Natural killer cell (primary cell): ENCODE results near the gene INMT. TPM values are rescaled to one million over a fixed set of nuclear protein-coding genes. Genes with fewer than 3 reads are reported as not detected.
A peak's percentile ranks its signal among the peaks of the same experiment; 100 is the strongest.

Experiments
- ATAC-seq, 3 donors: fragments of 150-1000 bp in 2 of 3; fragments of 200-7000 bp in 1 of 3; cut with Tn5 transposase; 1 replicate in 1 of 3; 2 replicates in 2 of 3; pipeline ENCODE4 v1.10.0; 2021; ENCODE audit warnings: mild to moderate bottlenecking in 2 of 3, moderate library complexity in 2 of 3
- DNase-seq, 2 donors: peaks; one replicate each; pipeline versions ENCODE4 v3.0.0 to v3.0.0-alpha.2; 2013 to 2021; ENCODE audit warnings: mixed read lengths in 1 of 2
- H3K27ac ChIP-seq: one replicate; pipeline ENCODE4 v1.5.1; 2013; ENCODE audit warnings: mild to moderate bottlenecking, low read length
- H3K27me3 ChIP-seq: one replicate; pipeline ENCODE4 v1.6.1; 2013; ENCODE audit warnings: low read length; ENCODE audit not compliant: control insufficient read depth, insufficient read depth
- H3K36me3 ChIP-seq: one replicate; pipeline ENCODE4 v1.6.1; 2013; ENCODE audit warnings: low read length; ENCODE audit not compliant: control insufficient read depth, insufficient read depth
- H3K4me1 ChIP-seq: one replicate; pipeline ENCODE4 v1.6.1; 2013; ENCODE audit warnings: low read length; ENCODE audit not compliant: control insufficient read depth, insufficient read depth
- H3K4me3 ChIP-seq: one replicate; pipeline ENCODE4 v1.5.1; 2013; ENCODE audit warnings: low read length
- H3K9me3 ChIP-seq: one replicate; pipeline ENCODE4 v1.6.1; 2013; ENCODE audit warnings: low read length; ENCODE audit not compliant: control insufficient read depth, insufficient read depth
- H3K27ac Mint-ChIP-seq, 2 donors: one replicate each; pipeline ENCODE4 v1.8.0; 2022; ENCODE audit warnings: mild to moderate bottlenecking in 2 of 2, mixed read lengths in 2 of 2, moderate library complexity in 1 of 2
- H3K27me3 Mint-ChIP-seq, 2 donors: one replicate each; pipeline ENCODE4 v1.8.0; 2022; ENCODE audit warnings: low read depth in 2 of 2, mixed read lengths in 2 of 2
- H3K36me3 Mint-ChIP-seq: one replicate; pipeline ENCODE4 v1.8.0; 2022; ENCODE audit warnings: mixed read lengths
- H3K4me1 Mint-ChIP-seq, 2 donors: one replicate each; pipeline ENCODE4 v1.8.0; 2022; ENCODE audit warnings: mixed read lengths in 2 of 2
- H3K4me3 Mint-ChIP-seq: one replicate; pipeline ENCODE4 v1.8.0; 2022; ENCODE audit warnings: mild to moderate bottlenecking, moderate library complexity, mixed read lengths
- H3K9me3 Mint-ChIP-seq, 2 donors: one replicate each; pipeline ENCODE4 v1.8.0; 2022; ENCODE audit warnings: mixed read lengths in 2 of 2
- WGBS: methylation state at CpG from one replicate; pipeline ENCODE4 v1.1.7; 2013; ENCODE audit warnings: missing lambda C conversion rate; ENCODE audit not compliant: insufficient coverage; 5-methylcytosine and 5-hydroxymethylcytosine counted together
- intact Hi-C: fragments of 100-400 bp; cut with micrococcal nuclease; formaldehyde crosslinking; loops from one replicate; pipeline ENCODE4 v1.14.2; 2022
- total RNA-seq, 4 donors: library from RNA; stranded (reverse); fragments of 120-200 nt in 1 of 4; gene quantifications; one replicate each; pipeline versions ENCODE4 v1.2.3 to v1.2.4, GENCODE V29; 2013 to 2022
- TF ChIP-seq, protein P1 (sequence below): fragments of 200-600 bp; IDR thresholded peaks from one replicate; pipeline ENCODE4 v1.8.0; 2022; ENCODE audit warnings: antibody characterized with exemption

INMT gene
- total RNA-seq, 3 donors from 2014 or later (not counting 1 experiment from before 2014, with no cell fraction given): 0.56 to 1.0 TPM; not detected in 1

DNA sequence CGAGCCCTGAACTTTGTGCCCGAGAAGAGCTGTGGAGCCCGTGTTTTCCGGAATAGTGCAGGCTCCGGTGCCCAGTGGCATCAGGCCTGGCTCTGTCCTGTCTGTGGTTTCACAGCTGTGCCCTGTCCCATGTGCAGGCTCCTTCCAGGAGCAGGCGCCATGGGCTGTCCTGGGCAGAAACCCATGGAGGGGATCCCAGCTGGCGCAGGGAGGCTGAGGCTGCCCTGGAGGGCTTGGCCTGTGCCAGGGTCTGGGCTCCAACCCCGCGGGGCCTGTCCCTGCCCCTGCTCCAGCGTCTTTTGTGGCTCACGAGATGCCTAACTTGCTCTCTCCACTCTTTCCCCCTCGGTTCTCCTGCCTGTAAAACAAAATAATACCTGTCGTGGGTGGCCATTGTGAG, 46.3 kb upstream of the INMT start:
- Histone ChIP-seq H3K27ac (no peak overlapping the region), H3K9me3 (no peaks in the 10 kb centered on the region), H3K27me3 (no peaks in the 10 kb centered on the region), H3K36me3 (no peaks in the 10 kb centered on the region), H3K4me3 (no peak overlapping the region), H3K4me1 (no peaks in the 10 kb centered on the region)
- no peak for DNase-seq
- Mint-ChIP-seq H3K4me3 (no peak overlapping the region), H3K9me3 (no peaks in the 10 kb centered on the region), H3K36me3 (no peaks in the 10 kb centered on the region), H3K4me1 (peaks cover 0 to 11% of the 10 kb centered on the region in 2 donors), H3K27me3 (no peaks in the 10 kb centered on the region), H3K27ac (no peak overlapping the region)
- intact Hi-C loops: no loop called here
- 92% methylated on average over 13 of the region's 13 CpGs for WGBS
- TF ChIP-seq, protein P1, sequence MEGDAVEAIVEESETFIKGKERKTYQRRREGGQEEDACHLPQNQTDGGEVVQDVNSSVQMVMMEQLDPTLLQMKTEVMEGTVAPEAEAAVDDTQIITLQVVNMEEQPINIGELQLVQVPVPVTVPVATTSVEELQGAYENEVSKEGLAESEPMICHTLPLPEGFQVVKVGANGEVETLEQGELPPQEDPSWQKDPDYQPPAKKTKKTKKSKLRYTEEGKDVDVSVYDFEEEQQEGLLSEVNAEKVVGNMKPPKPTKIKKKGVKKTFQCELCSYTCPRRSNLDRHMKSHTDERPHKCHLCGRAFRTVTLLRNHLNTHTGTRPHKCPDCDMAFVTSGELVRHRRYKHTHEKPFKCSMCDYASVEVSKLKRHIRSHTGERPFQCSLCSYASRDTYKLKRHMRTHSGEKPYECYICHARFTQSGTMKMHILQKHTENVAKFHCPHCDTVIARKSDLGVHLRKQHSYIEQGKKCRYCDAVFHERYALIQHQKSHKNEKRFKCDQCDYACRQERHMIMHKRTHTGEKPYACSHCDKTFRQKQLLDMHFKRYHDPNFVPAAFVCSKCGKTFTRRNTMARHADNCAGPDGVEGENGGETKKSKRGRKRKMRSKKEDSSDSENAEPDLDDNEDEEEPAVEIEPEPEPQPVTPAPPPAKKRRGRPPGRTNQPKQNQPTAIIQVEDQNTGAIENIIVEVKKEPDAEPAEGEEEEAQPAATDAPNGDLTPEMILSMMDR: no peak
- ATAC-seq: no peak

DNA sequence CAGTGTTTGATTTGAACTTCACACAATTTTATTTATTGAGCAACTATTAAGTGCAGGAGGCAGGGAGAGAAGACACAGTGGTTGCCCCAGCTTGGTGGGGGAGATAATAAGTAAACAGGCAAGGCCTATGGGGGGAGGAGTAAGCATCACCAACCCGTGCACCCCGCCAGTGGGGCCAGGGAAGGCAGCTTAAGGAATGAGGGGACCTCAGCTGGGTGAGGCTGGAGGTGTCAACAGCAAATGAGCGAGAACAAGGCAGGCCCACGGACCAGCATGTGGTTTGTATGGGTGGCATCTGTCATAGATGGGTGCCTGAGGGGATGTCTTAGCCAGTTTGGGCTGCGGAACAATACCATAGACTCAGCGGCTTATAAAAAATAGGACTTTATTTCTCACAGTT, 45.6 kb upstream of the INMT start:
- intact Hi-C loops: no loop called here
- Histone ChIP-seq H3K27me3 (no peaks in the 10 kb centered on the region), H3K27ac (no peak overlapping the region), H3K4me3 (no peak overlapping the region), H3K36me3 (no peaks in the 10 kb centered on the region), H3K4me1 (no peaks in the 10 kb centered on the region), H3K9me3 (no peaks in the 10 kb centered on the region)
- H3K27me3 Mint-ChIP-seq: no peaks in the 10 kb centered on the region
- H3K4me3 Mint-ChIP-seq: no peak overlapping the region
- no peak for DNase-seq
- H3K9me3 Mint-ChIP-seq: no peaks in the 10 kb centered on the region
- no peaks in the 10 kb centered on the region for H3K36me3 Mint-ChIP-seq
- TF ChIP-seq, protein P1: no peak
- WGBS: 85% methylated on average over 6 of the region's 6 CpGs
- H3K27ac Mint-ChIP-seq: no peak overlapping the region
- ATAC-seq: no peak
- H3K4me1 Mint-ChIP-seq: peaks cover 0 to 11% of the 10 kb centered on the region in 2 donors

DNA sequence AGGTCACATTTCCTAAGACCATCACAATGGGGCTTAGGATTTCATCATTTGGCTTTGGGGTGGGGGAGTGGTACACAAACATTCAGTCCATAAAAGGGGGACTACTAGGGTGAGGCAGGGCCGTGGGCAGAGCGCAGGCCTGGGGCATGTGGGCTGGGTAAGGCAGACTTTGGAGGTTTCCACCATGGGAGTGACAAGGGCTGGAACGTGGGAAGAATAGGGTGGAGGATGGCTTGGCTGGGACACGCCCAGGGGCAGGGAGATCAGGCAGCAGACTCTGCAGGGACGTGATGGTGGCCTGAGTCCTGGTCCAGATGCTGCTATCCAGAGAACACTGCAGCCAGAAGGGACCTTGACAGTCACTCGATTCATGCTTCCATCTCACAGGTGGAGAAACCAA, 45.0 kb upstream of the INMT start:
- Mint-ChIP-seq H3K27me3 (no peaks in the 10 kb centered on the region), H3K9me3 (no peaks in the 10 kb centered on the region), H3K4me3 (no peak overlapping the region), H3K36me3 (no peaks in the 10 kb centered on the region), H3K4me1 (peaks cover 0 to 6% of the 10 kb centered on the region in 2 donors), H3K27ac (peak overlapping the region in 1 of 2 donors; percentile 44)
- Histone ChIP-seq H3K27ac (no peak overlapping the region), H3K4me1 (no peaks in the 10 kb centered on the region), H3K36me3 (no peaks in the 10 kb centered on the region), H3K9me3 (no peaks in the 10 kb centered on the region), H3K4me3 (no peak overlapping the region), H3K27me3 (no peaks in the 10 kb centered on the region)
- no peak for ATAC-seq
- DNase-seq: no peak
- intact Hi-C loops: no loop called here
- WGBS: 92% methylated on average over 6 of the region's 6 CpGs
- TF ChIP-seq, protein P1: no peak
